Liver (tissue), 9 donors: ENCODE data around the gene CES4A. TPM values are rescaled to one million over a fixed set of nuclear protein-coding genes. Genes with fewer than 3 reads are reported as not detected.
A peak's percentile ranks its signal among the peaks of the same experiment; 100 is the strongest.

ENCODE experiments used
- DNase-seq: peaks from one replicate; pipeline ENCODE4 v3.0.0-alpha.2; 2017; ENCODE audit warnings: low spot score
- H3K27ac ChIP-seq, 2 donors: one replicate each; pipeline ENCODE4 v1.7.0; 2013; ENCODE audit warnings: inconsistent platforms in 2 of 2, low read length in 2 of 2, control low read depth in 1 of 2, low read depth in 1 of 2, mild to moderate bottlenecking in 1 of 2
- H3K27me3 ChIP-seq, 4 donors: one replicate each; pipeline versions ENCODE4 v1.6.1 to v1.7.0; 2013; ENCODE audit warnings: low read length in 3 of 4, inconsistent platforms in 1 of 4, mild to moderate bottlenecking in 1 of 4, moderate library complexity in 1 of 4; ENCODE audit not compliant: control insufficient read depth in 4 of 4, insufficient read depth in 4 of 4
- H3K36me3 ChIP-seq, 4 donors: one replicate each; pipeline versions ENCODE4 v1.6.1 to v1.7.0; 2013; ENCODE audit warnings: low read length in 3 of 4, mild to moderate bottlenecking in 3 of 4, low read depth in 1 of 4, moderate library complexity in 1 of 4; ENCODE audit not compliant: control insufficient read depth in 4 of 4, insufficient read depth in 3 of 4
- H3K4me1 ChIP-seq, 4 donors: one replicate each; pipeline versions ENCODE4 v1.6.1 to v1.7.0; 2013; ENCODE audit warnings: low read length in 3 of 4, mild to moderate bottlenecking in 3 of 4, moderate library complexity in 1 of 4; ENCODE audit not compliant: control insufficient read depth in 4 of 4, insufficient read depth in 4 of 4
- H3K4me3 ChIP-seq, 3 donors: one replicate each; pipeline versions ENCODE4 v1.6.1 to v1.7.0; 2013; ENCODE audit warnings: low read length in 3 of 3, control low read depth in 1 of 3, low read depth in 1 of 3, mild to moderate bottlenecking in 1 of 3
- H3K9ac ChIP-seq, 2 donors: one replicate each; pipeline ENCODE4 v1.7.0; 2013; ENCODE audit warnings: low read length in 2 of 2, mild to moderate bottlenecking in 2 of 2, moderate library complexity in 2 of 2, control low read depth in 1 of 2, low read depth in 1 of 2
- H3K9me3 ChIP-seq, 4 donors: one replicate each; pipeline versions ENCODE4 v1.6.1 to v1.7.0; 2013; ENCODE audit warnings: low read length in 3 of 4; ENCODE audit not compliant: control insufficient read depth in 4 of 4
- EGR1 ChIP-seq, 2 donors: IDR thresholded peaks; 2 replicates each; pipeline ENCODE4 v1.6.1; 2016 to 2018; ENCODE audit warnings: antibody characterized with exemption in 2 of 2, low read depth in 2 of 2
- FOXA1 ChIP-seq: IDR thresholded peaks from 2 replicates; pipeline ENCODE4 v1.6.1; 2016; ENCODE audit warnings: antibody characterized with exemption
- FOXA2 ChIP-seq: IDR thresholded peaks from 2 replicates; pipeline ENCODE4 v1.6.1; 2016; ENCODE audit warnings: antibody characterized with exemption
- GABPA ChIP-seq, 2 donors: IDR thresholded peaks in 1 of 2; conservative IDR thresholded peaks in 1 of 2; 2 replicates each; pipeline ENCODE4 v1.6.1; 2016; ENCODE audit warnings: antibody characterized with exemption in 2 of 2, mild to moderate bottlenecking in 1 of 2, moderate library complexity in 1 of 2
- HNF4A ChIP-seq, 2 donors: conservative IDR thresholded peaks; 2 replicates each; pipeline ENCODE4 v1.6.1; 2016; ENCODE audit warnings: antibody characterized with exemption in 2 of 2, mild to moderate bottlenecking in 2 of 2
- HNF4G ChIP-seq: IDR thresholded peaks from 2 replicates; pipeline ENCODE4 v1.6.1; 2016; ENCODE audit warnings: antibody characterized with exemption
- JUND ChIP-seq, 2 donors: IDR thresholded peaks; 2 replicates each; pipeline ENCODE4 v1.6.1; 2016; ENCODE audit warnings: antibody characterized with exemption in 2 of 2
- NR2F2 ChIP-seq: IDR thresholded peaks from 2 replicates; pipeline ENCODE4 v1.6.1; 2016; ENCODE audit warnings: antibody characterized with exemption
- RAD21 ChIP-seq, 2 donors: IDR thresholded peaks; 2 replicates each; pipeline ENCODE4 v1.6.1; 2016; ENCODE audit warnings: antibody characterized with exemption in 2 of 2, mild to moderate bottlenecking in 2 of 2
- RXRA ChIP-seq, 2 donors: IDR thresholded peaks; 2 replicates each; pipeline ENCODE4 v1.6.1; 2017 to 2018; ENCODE audit warnings: antibody characterized with exemption in 2 of 2, mild to moderate bottlenecking in 1 of 2
- SP1 ChIP-seq: IDR thresholded peaks from 2 replicates; pipeline ENCODE4 v1.6.1; 2018; ENCODE audit warnings: antibody characterized with exemption, mild to moderate bottlenecking
- TAF1 ChIP-seq: conservative IDR thresholded peaks from 2 replicates; pipeline ENCODE4 v1.6.1; 2016; ENCODE audit warnings: antibody characterized with exemption, mild to moderate bottlenecking
- YY1 ChIP-seq: IDR thresholded peaks from 2 replicates; pipeline ENCODE4 v1.6.1; 2016; ENCODE audit warnings: antibody characterized with exemption, mild to moderate bottlenecking
- WGBS: extraction: QIAGEN DNeasy Blood & Tissue Kit; methylation state at CpG from one replicate; pipeline ENCODE4 v1.1.7; 2013; 5-methylcytosine and 5-hydroxymethylcytosine counted together
- polyA plus RNA-seq, 2 donors: library from polyadenylated mRNA; stranded (reverse) in 1 of 2; unstranded in 1 of 2; fragments of 200-250 nt in 1 of 2; fragments of >200 nt in 1 of 2; fragmentation: Nextera tagmentation in 1 of 2; extraction: Ambion mirVana in 1 of 2; gene quantifications; one replicate each; pipeline versions ENCODE4 v1.2.1 to v1.2.3, GENCODE V29; 2013 to 2015
- total RNA-seq, 2 donors: library from RNA; depleted of rRNA; stranded (reverse); fragments of >200 nt; gene quantifications; one replicate each; pipeline ENCODE4 v1.2.3, GENCODE V29; 2014
- TF ChIP-seq, protein P1 (sequence below): IDR thresholded peaks from 2 replicates; pipeline ENCODE4 v1.6.1; 2016; ENCODE audit warnings: antibody characterized with exemption, mild to moderate bottlenecking
- TF ChIP-seq, protein P2 (sequence below): IDR thresholded peaks from 2 replicates; pipeline ENCODE4 v1.6.1; 2016; ENCODE audit warnings: antibody characterized with exemption
- TF ChIP-seq, protein P3 (sequence below): IDR thresholded peaks from 2 replicates; pipeline ENCODE4 v1.6.1; 2016; ENCODE audit warnings: antibody characterized with exemption
- TF ChIP-seq, protein P4 (sequence below): IDR thresholded peaks from 2 replicates; pipeline ENCODE4 v1.6.1; 2016; ENCODE audit warnings: antibody characterized with exemption
- TF ChIP-seq, protein P5 (sequence below): fragments of 150-350 bp; IDR thresholded peaks from 2 replicates; pipeline ENCODE4 v1.5.1; 2017; ENCODE audit warnings: improper control_type of control experiment, low read depth, low read length; ENCODE audit not compliant: missing input control
- donor health status: healthy.
- donor health status: healthy.
- donor health status: healthy.
- donor health status: healthy.
- donor health status: healthy.

The CES4A gene
- total and polyA plus RNA-seq, 4 donors = 1.6 to 20.5 (median 11.3) TPM

DNA sequence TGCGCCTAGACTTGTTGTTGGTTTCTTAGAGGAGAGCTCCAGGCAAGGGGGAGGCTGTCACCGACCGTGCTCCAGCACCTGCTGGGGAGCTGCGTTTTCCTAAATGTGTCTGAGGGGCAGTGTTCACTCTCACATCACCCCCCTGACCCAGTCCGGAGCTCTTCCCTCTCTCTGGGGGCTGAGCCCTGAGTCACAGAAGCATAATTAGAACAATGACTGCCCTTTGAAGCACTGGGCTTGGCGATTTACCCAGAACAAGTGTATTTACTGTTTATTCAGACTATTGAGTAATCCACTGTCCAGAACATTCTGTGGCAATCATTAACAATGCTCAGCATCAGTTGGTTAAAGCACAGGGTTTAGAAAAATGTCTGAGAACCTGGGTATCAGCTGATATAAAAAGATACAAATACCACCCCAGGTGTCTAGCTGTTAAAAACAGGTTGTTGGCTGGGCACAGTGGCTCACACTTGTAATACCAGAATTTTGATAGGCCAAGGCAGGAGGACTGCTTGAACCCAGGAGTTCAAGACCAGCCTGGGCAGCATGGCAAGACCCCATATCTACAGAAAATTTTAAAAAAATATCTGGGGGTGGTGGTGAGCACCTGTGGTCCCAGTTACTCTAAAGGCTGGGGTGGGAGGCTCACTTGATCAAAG lies 8.1 kb downstream of the CES4A start:
- Histone ChIP-seq H3K9me3 (no peaks in the 10 kb centered on the region), H3K27ac (peak overlapping the region; percentile 85 to 96), H3K4me1 (peaks cover 9 to 21% (median 14%) of the 10 kb centered on the region in 4 donors), H3K36me3 (no peaks in the 10 kb centered on the region), H3K4me3 (no peak overlapping the region), H3K27me3 (no peaks in the 10 kb centered on the region), H3K9ac (peak overlapping the region in 1 of 2 donors; percentile 59)
- peak; percentile 95 to 98 for TF ChIP-seq JUND (IDR thresholded peaks at IDR 0.05)
- TF ChIP-seq TAF1 = no peak
- TF ChIP-seq, protein P1, sequence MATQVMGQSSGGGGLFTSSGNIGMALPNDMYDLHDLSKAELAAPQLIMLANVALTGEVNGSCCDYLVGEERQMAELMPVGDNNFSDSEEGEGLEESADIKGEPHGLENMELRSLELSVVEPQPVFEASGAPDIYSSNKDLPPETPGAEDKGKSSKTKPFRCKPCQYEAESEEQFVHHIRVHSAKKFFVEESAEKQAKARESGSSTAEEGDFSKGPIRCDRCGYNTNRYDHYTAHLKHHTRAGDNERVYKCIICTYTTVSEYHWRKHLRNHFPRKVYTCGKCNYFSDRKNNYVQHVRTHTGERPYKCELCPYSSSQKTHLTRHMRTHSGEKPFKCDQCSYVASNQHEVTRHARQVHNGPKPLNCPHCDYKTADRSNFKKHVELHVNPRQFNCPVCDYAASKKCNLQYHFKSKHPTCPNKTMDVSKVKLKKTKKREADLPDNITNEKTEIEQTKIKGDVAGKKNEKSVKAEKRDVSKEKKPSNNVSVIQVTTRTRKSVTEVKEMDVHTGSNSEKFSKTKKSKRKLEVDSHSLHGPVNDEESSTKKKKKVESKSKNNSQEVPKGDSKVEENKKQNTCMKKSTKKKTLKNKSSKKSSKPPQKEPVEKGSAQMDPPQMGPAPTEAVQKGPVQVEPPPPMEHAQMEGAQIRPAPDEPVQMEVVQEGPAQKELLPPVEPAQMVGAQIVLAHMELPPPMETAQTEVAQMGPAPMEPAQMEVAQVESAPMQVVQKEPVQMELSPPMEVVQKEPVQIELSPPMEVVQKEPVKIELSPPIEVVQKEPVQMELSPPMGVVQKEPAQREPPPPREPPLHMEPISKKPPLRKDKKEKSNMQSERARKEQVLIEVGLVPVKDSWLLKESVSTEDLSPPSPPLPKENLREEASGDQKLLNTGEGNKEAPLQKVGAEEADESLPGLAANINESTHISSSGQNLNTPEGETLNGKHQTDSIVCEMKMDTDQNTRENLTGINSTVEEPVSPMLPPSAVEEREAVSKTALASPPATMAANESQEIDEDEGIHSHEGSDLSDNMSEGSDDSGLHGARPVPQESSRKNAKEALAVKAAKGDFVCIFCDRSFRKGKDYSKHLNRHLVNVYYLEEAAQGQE = peak; percentile 89
- TF ChIP-seq RAD21 (IDR thresholded peaks at IDR 0.05) = peak in 1 of 2 donors; percentile 50
- TF ChIP-seq, protein P2, sequence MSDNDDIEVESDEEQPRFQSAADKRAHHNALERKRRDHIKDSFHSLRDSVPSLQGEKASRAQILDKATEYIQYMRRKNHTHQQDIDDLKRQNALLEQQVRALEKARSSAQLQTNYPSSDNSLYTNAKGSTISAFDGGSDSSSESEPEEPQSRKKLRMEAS = peak; percentile 64
- TF ChIP-seq, protein P3, sequence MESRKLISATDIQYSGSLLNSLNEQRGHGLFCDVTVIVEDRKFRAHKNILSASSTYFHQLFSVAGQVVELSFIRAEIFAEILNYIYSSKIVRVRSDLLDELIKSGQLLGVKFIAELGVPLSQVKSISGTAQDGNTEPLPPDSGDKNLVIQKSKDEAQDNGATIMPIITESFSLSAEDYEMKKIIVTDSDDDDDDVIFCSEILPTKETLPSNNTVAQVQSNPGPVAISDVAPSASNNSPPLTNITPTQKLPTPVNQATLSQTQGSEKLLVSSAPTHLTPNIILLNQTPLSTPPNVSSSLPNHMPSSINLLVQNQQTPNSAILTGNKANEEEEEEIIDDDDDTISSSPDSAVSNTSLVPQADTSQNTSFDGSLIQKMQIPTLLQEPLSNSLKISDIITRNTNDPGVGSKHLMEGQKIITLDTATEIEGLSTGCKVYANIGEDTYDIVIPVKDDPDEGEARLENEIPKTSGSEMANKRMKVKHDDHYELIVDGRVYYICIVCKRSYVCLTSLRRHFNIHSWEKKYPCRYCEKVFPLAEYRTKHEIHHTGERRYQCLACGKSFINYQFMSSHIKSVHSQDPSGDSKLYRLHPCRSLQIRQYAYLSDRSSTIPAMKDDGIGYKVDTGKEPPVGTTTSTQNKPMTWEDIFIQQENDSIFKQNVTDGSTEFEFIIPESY = no peak
- TF ChIP-seq, protein P4, sequence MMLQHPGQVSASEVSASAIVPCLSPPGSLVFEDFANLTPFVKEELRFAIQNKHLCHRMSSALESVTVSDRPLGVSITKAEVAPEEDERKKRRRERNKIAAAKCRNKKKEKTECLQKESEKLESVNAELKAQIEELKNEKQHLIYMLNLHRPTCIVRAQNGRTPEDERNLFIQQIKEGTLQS = peak; percentile 96
- peak; percentile 69 to 70 for TF ChIP-seq HNF4A (conservative IDR thresholded peaks at IDR 0.05)
- peak; percentile 92 for TF ChIP-seq SP1
- no peak for TF ChIP-seq EGR1 (IDR thresholded peaks at IDR 0.05; ENCODE audit: low read depth in 2 of 2)
- TF ChIP-seq YY1 = peak; percentile 92
- peak; percentile 32 for TF ChIP-seq FOXA1
- TF ChIP-seq, protein P5, sequence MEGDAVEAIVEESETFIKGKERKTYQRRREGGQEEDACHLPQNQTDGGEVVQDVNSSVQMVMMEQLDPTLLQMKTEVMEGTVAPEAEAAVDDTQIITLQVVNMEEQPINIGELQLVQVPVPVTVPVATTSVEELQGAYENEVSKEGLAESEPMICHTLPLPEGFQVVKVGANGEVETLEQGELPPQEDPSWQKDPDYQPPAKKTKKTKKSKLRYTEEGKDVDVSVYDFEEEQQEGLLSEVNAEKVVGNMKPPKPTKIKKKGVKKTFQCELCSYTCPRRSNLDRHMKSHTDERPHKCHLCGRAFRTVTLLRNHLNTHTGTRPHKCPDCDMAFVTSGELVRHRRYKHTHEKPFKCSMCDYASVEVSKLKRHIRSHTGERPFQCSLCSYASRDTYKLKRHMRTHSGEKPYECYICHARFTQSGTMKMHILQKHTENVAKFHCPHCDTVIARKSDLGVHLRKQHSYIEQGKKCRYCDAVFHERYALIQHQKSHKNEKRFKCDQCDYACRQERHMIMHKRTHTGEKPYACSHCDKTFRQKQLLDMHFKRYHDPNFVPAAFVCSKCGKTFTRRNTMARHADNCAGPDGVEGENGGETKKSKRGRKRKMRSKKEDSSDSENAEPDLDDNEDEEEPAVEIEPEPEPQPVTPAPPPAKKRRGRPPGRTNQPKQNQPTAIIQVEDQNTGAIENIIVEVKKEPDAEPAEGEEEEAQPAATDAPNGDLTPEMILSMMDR = no peak
- peak in 1 of 2 donors; percentile 29 for TF ChIP-seq GABPA (IDR thresholded peaks at IDR 0.05 in 1 of 2, conservative IDR thresholded peaks at IDR 0.05 in 1 of 2)
- TF ChIP-seq RXRA (IDR thresholded peaks at IDR 0.05) = peak; percentile 56 to 69
- TF ChIP-seq FOXA2 = peak; percentile 81
- no peak for TF ChIP-seq HNF4G
- no peak for TF ChIP-seq NR2F2
- WGBS = 36% methylated on average over 6 of the region's 6 CpGs
- DNase-seq = no peak
